Measurements from ENCODE around the gene SPACA5B.
"Not testable (repeated sequence)": the region's sequence is repeated elsewhere in the genome, so short reads cannot be mapped to it uniquely, and the experiment has no call there.

SPACA5B gene

DNA sequence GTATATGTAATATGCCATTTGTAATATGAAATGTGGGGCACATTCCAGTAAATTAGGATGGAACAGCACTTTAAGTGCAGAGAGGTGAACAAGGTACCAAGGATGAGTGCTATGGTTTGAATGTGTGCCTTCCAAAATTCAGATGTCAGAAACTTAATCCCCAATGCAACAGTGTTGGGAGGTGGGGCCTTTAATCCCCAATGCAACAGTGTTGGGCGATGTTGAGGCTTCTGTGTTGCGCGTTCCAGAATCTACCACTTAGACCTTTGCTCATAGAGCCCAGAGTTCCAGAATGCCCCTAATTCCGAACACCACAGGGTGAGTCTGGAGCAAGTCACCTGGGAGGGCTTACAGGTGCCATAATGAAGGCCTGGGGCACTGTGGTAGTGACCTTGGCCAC is at the start of gene SPACA5B:
TSS of gene SPACA5B (plus strand) at position 301 of the 400 bp plus-strand sequence. CDS start at position 363, 62 bp downstream.
- not testable (repeated sequence) for DNase-seq

DNA sequence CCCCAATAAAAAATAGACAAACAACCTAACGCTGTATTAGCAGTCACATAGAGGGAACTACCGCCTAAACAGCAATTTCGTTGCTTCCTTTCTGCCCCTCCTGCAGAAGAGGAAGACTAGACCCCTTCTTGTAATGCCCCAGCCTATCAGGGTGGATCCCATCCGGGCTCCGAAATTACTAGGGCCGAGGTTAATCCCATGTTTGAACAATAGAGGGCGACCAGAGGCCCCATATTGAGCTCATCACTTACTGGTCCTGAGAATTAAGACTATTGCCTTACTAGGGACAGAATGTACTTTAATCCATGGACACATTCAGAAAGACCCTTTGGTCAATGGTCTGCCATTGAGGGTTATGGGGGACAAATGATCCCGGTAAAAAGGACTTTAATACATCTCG is 47.2 kb upstream of the SPACA5B start:
- no peak for DNase-seq

DNA sequence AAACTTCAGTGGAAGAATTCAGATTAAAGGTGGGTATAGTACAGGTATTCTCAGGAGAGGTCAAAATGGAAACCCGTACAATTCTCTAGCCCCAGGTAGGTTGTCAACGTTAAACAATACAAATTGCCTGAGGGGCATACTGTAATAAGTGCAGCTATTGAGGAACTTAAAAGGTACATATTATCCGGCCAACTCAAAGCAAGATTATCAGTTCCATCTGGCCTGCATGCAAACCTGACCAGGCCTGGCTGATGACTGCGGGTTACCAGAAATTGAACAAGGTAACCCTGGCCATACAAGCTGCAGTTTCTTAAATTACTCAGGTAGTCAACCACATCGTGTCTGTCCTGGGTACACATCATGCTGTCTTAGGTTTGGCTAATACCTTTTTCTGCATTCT is 46.7 kb upstream of the SPACA5B start:
- no peak for DNase-seq

DNA sequence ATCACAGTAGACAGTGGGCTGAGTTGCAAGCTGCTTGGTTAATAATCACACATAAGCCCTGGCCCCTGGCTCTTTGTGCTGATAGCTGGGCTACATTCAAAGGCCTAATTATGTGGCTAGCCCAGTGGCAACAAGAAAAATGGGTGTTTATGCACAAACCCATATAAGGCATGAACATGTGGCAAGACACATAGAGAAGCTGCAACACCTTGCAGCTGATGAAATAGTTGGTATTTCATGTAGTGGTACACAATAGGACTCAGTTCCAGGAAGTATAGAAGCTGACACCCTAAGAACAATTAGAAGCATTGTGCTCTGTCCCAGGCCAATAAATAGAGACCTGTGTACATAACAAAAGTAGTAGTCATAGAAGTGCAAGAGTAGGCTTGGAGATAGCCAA is 44.3 kb upstream of the SPACA5B start:
- no peak for DNase-seq

DNA sequence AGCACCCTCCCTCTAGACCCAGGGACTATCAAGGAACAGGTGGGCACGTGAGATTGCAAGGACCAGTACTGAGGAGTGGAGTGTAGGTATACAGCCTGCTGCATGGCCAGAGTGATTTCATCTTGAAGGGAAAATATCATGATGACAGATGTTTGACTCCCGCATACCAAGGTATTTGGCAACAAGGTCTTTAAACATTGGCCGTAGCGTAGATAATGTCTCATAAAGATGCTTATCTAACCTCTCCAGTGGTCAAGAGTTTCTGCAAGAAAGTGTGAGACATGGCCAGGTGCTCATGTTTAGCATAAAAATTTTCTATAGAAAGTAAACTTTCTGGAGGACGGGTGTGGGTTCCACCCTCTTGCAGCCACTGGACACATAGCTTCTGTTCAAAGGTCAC is 40.3 kb upstream of the SPACA5B start:
- peak; percentile 0 for DNase-seq

DNA sequence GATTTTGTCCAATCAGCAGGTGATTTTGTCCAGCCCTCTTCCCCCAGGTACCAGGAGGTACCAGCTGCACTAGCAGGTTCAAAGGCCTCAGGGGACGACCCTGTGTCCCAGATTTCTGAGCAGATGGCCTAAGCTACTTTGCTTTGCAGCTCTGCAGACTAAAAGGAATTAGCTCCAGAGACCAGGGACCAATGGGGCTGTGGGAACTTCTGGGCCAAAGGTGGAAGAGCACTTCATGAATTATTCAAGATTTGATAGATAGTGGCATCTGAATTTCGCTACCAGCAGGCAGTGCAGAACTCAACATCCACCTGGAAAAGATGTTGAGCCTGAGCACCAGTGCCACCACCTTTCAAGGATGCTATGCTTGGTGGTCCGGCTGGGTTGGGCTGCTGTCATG is 37.9 kb upstream of the SPACA5B start:
- not testable (repeated sequence) for DNase-seq

DNA sequence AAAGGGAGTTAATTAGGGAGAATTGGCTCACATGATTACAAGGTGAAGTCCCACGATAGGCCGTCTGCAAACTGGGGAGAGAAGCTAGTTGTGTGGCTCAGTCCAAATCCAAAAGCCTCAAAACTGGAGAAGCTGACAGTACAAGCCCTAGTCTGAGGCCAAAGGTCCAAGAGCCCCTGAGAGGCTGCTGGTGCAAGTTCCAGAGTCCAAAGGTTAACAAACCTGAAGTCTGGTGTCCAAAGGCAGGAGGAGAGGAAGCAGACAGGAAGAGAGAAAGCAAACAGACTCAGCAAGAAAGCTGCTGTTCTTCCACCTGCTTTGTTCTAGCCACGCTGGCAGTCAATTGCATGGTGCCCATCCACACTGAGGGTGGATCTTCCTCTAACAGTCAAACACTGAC is 29.0 kb upstream of the SPACA5B start:
- no peak for DNase-seq

DNA sequence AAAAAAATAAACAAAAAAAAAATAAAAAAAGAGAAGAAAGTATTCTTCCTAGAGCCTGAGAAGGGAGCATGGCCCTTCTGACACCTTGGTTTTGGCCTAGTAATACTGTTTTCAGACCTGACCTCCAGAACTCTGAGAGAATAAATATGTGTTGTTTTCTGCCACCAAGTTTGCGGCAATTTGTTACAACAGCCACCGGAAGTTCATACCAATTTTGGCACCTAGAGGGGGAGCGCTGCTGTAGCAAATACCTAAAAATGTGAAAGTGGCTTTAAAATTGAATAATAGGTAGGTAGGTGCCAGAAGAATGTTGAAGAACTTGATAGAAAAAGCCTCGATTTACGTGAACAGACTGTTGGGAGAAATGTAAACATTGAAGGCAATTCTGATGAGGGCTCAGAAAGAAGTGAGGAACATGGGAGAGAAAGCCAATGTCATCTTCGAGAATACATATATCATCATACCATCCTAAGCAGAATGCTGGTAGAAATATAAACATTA is 27.5 kb upstream of the SPACA5B start:
- DNase-seq = no peak

DNA sequence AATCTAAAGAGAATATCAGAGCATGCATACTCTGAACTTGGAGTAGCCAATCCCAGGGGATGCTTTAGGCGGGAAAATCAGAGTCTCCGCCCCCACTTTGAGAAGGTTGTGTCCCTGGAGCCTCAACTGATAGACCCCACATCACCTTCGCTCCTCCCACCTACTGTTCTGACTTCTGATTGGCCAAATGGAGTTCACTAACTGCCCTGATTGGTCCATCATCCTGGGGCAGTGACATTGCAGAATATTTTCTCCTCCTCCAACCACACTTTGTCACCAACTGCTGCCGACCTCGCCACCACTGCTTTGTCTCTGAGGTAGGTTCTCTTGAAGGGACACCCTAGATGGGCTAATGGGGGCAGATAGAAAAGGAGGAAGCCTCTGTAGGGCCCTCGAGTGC is 22.7 kb upstream of the SPACA5B start:
- DNase-seq = no peak

DNA sequence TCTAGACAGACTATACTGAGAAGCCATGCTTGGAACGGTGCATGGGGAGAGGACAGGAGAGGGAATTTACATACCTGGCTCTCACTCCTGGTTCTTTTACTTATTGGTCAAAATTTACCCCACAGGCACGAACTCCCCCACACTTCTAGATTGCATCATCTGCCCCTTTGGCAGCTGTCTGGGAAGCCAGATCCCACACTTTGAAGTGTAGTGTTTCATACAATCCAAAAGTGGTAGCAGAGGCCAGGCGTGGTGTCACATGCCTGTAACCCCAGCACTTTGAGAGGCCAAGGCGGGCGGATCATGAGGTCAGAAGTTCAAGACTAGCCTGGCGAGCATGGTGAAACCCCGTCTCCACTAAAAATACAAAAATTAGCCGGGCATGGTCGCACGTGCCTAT is 5.1 kb upstream of the SPACA5B start:
- DNase-seq = not testable (repeated sequence)

DNA sequence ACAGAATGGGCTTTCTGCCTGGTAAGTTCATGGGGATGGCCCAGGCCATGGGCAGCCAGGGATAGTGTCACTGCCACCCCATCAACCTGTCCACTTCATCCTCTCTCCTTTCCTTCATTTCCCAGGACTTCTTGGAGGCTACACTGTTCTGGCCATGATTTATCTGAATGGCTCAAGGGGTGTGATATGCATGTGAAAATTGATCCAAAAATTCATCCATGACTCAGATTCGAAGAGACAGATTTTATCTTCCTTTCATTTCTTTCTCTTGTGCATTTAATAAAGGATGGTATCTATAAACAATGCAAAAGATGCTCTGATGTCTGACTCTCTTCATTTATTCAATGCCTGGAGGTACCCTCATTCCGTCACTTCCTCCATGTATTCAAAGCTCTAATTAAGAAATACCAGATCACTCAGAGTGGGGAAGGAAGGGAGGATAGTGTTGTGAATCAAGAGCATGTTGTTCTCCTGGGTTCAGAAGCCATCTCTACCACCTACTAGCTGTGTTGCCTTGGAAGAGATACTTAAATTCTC is 1.9 kb downstream of the SPACA5B start:
- DNase-seq = not testable (repeated sequence)

DNA sequence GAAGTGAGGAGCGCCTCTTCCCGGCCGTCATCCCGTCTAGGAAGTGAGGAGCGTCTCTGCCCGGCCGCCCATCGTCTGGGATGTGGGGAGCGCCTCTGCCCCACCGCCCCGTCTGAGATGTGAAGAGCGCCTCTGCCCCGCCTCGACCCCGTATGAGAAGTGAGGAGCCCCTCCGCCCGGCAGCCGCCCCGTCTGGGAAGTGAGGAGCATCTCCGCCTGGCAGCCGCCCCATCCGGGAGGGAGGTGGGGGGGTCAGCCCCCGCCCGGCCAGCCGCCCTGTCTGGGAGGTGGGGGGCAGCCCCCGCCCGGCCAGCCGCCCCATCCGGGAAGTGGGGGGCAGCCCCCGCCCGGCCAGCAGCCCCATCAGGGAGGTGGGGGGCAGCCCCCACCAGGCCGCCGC is 8.7 kb downstream of the SPACA5B start:
- not testable (repeated sequence) for DNase-seq

DNA sequence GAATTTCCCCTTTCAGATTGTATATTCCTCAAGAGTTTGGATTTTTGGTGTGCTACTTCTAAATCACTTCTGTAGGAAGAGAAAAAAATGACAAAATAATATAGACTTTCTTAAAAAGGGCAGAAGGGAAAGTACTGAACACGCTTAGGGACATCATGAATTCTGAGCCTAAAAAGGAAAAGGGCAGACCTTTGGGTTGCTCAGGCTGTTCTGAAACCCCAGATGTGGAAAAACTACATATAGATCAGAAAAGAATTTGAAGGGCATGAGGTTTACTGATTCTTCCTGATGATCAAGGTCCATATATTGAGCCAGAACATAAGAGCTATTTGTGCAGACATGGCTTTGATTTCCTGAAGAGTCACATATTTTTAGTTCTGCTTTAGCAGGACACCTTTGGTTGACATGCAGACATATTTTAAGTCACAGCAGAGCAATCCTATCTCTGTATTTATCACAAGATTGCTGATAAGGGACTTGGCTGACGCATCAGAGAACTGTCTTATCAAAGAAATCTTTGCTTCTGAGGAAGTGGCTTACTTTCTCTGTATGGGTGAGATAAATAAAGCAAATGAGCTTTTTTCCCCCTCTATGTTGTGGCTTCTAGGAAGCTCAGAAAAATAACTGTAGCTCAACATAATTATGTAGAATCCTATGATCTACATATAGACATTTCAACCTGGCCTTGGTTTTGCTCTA is 11.5 kb downstream of the SPACA5B start:
- not testable (repeated sequence) for DNase-seq

DNA sequence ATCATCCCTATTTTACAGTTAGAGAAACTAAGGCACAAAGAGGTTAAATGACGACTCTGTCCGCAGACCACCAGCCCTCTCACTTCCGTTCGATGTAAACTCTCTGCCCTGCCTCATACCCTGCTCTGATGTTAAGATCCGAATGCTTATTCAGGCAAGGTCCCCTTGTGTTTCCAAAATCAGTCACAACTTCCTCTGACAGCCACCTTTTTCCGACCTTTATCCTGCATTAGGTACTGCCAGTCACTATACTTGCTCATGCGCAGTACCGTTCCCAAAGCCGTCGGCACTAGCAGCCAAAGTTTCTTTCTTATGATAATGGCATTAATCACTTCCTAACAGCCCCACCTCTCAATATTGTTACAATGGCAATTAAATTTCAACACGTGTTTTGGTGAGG is 12.3 kb downstream of the SPACA5B start:
- DNase-seq = not testable (repeated sequence)

DNA sequence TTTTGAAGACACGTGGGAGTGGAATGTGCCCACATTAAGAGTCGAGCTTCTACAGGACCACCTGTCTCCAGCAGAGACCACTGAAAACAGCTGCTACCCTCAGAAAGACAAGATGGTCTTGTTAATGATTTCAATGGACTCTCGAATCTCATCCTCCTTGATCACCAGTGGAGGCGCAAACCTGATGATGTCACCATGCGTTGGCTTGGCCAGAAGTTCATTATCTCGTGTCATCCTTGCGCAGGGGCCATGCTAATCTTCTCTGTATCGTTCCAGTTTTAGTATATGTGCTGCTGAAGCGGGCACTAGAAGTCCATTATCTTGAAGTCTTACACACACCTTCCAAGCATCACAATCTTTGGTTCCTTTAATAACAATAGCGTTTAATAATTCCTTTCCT is 23.3 kb downstream of the SPACA5B start:
- DNase-seq = no peak

DNA sequence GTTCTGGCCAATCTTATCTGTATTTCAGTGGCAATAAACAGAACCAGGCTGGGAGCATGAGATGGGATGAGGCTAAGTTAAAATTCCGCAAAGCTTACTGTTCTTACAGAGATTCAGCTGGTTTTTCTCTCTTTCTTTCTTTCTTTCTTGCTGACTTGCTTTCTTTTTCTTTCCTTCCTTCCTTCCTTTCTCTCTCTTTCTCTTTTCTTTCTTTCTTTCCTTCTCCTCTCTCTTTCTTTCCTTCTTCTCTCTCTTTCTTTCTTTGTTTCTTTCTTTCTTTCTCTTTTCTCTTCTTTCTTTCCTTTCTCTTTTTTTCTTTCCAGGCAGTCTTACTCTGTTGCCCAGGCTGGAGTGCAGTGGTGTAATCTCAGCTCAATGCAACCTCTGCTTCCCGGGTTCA is 24.4 kb downstream of the SPACA5B start:
- no peak for DNase-seq

DNA sequence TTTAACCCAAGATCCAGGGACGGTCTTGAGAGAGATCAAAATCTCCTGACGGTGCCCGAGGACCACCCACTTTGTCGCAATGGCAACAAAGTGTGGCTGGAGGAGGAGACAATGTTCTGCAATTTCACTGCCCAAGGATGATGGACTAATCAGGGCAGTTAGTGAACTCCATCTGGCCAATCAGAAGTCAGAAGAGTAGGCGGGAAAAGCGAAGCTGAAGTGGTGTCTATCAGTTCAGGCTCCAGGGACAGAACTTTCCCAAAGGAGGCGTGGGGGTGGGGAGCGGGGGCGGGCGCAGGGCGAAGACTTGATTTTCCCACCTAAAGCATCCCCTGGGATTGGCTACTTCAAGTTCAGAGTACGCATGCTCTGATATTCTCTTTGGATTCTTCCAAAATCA is 25.6 kb downstream of the SPACA5B start:
- DNase-seq = no peak

DNA sequence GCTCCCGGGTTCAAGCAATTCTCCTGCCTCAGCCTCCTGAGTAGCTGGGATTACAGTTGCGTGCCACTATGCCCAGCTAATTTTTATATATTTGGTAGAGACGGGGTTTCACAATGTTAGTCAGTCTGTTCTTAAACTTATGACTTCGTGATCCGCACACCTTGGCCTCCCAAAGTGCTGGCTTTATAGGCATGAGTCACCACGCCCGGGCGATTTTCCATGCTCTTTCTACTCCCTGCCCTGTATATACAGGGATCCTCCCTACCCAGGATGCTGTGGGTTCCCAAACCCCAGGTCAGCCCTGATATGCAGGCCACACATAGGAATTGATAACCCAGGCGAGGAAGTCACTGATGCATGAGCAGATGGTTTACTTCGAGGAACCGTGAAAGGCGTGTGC is 34.8 kb downstream of the SPACA5B start:
- DNase-seq = no peak

DNA sequence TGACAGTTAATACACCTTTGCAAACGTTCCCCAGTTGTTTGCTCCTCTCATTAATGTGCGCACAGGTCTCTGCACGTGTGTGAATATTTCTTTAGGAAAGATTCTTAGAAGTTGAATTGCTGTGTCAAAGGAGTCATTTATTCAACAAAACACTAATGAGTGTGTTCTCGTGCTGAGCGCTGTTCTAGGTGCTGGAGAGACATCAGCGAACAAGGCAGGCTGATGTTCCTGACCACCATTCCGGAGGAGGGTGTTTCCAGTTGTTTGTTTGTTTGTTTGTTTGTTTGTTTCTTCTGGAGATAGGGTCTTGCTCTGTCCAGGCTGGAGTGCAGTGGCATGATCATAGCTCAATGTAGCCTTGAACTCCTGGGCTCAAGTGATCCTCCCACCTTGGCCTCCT is 35.9 kb downstream of the SPACA5B start:
- not testable (repeated sequence) for DNase-seq

DNA sequence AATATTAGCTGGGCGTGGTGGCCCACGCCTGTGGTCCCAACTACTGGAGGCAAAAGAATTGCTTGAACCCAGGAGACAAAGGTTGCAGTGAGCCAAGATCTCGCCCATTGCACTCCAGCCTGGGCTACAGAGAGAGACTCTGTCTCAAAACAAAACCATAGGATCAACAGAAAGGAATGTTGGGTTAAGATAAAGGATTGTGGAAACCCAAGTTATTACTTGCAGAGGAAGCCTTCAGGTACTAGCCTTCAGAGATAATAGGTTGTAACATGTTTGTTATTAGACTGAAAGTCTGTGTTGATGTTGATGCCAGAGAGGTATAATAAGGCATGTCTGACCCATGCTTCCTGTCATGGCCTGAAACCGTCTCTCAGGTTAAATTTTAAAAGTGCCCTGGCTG is 49.3 kb downstream of the SPACA5B start:
- no peak for DNase-seq

DNA sequence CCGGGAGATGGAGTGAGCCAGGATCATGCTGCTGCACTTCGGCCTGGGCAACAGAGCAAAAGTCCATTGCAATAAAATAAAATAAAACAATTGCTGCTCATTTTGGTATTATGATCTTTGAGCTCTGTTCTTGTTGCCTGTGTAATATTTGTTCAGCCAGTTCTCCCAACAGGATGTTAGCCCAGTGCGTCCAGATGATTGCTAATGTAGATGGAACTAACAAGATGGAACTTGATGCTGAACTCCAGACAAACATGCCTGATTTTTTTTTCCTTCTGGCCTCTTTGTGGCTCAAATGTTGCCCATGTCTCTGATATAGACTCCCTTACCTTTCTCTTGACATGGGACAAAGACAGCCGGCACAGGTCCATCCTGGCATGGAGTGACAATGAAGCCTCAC is 50.4 kb downstream of the SPACA5B start:
- no peak for DNase-seq

DNA sequence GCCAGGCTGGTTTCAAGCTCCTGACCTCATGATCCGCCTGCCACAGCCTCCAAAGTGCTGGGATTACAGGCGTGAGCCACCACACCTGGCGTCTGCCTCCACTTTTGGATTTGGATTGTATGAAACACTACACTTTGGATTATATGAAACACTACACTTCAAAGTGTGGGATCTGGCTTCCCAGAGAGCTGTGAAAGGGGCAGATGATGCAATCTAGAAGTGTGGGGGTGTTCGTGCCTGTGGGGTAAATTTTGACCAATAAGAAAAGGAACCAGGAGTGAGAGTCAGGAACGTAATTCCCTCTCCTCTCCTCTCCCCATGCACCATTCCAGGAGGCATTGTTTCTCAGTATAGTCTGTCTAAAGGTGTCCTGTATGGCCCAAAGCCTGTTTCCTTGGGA is 51.5 kb downstream of the SPACA5B start:
- DNase-seq = not testable (repeated sequence)
